Measurements from ENCODE around the gene DLGAP1.
"Not testable (repeated sequence)": the region's sequence is repeated elsewhere in the genome, so short reads cannot be mapped to it uniquely, and the experiment has no call there.

The DLGAP1 gene

GRCh38 chr18:3671176-3671575 is 783.9 kb downstream of the DLGAP1 start:
- no peak for DNase-seq

- no peak for DNase-seq
Measured at GRCh38 chr18:3669376-3669775, 785.7 kb downstream of the DLGAP1 start.

GRCh38 chr18:3667255-3668137 is 787.6 kb downstream of the DLGAP1 start:
- DNase-seq: no peak

- DNase-seq: no peak
Measured at GRCh38 chr18:3666526-3667254, 788.4 kb downstream of the DLGAP1 start.

GRCh38 chr18:3665780-3666525 is 789.2 kb downstream of the DLGAP1 start:
- DNase-seq: peak; percentile 81

- DNase-seq: no peak
Measured at GRCh38 chr18:3665204-3665603, 789.9 kb downstream of the DLGAP1 start.

GRCh38 chr18:3664563-3665178 is 790.4 kb downstream of the DLGAP1 start:
- no peak for DNase-seq

GRCh38 chr18:3663870-3664512 is 791.1 kb downstream of the DLGAP1 start:
- DNase-seq: no peak

- no peak for DNase-seq
Measured at GRCh38 chr18:3661989-3662388, 793.1 kb downstream of the DLGAP1 start.

- no peak for DNase-seq
Measured at GRCh38 chr18:3660739-3661515, 794.2 kb downstream of the DLGAP1 start.

GRCh38 chr18:3658529-3658928 is 796.6 kb downstream of the DLGAP1 start:
- no peak for DNase-seq

GRCh38 chr18:3655254-3656050 is 799.7 kb downstream of the DLGAP1 start:
- DNase-seq: no peak

- DNase-seq: no peak
Measured at GRCh38 chr18:3654442-3655253, 800.5 kb downstream of the DLGAP1 start.

GRCh38 chr18:3653851-3654441 is 801.2 kb downstream of the DLGAP1 start:
- no peak for DNase-seq

GRCh38 chr18:3653263-3653850 is 801.8 kb downstream of the DLGAP1 start:
- no peak for DNase-seq

GRCh38 chr18:3652380-3653262 is 802.5 kb downstream of the DLGAP1 start:
- no peak for DNase-seq

GRCh38 chr18:3651266-3651665 is 803.8 kb downstream of the DLGAP1 start:
- no peak for DNase-seq

- not testable (repeated sequence) for DNase-seq
Measured at GRCh38 chr18:3650521-3651042, 804.5 kb downstream of the DLGAP1 start.
